Measurements from ENCODE around the gene PIK3C2G. TPM values are rescaled to one million over a fixed set of nuclear protein-coding genes. Genes with fewer than 3 reads are reported as not detected.

PIK3C2G gene
- total RNA-seq, 1 donor, result not detected

- H3K4me1 ChIP-seq (ENCODE audit: insufficient read depth, low read length), result no peaks in the 10 kb centered on the region
- H3K9me3 ChIP-seq (ENCODE audit: low read depth, low read length), result no peaks in the 10 kb centered on the region
- no peaks in the 10 kb centered on the region for H4K20me1 ChIP-seq (ENCODE audit: insufficient read depth, low read length)
- no peaks in the 10 kb centered on the region for H3K36me3 ChIP-seq (ENCODE audit: insufficient read depth, low read length)
- no peaks in the 10 kb centered on the region for H3K27me3 ChIP-seq (ENCODE audit: insufficient read depth, low read length)
- H3K4me3 ChIP-seq (ENCODE audit: insufficient read depth, low read length), result no peak overlapping the region
- H2AFZ ChIP-seq (ENCODE audit: low read length), result no peak overlapping the region
- no peak for TF ChIP-seq CTCF (IDR thresholded peaks at IDR 0.05; ENCODE audit: extremely low read depth, low read depth, low read length)
- H3K4me2 ChIP-seq (ENCODE audit: insufficient read depth, low read length), result no peak overlapping the region
- no peaks in the 10 kb centered on the region for H3K79me2 ChIP-seq (ENCODE audit: insufficient read depth, low read length)
- H3K27ac ChIP-seq (ENCODE audit: low read depth, low read length), result no peak overlapping the region
- no peak for DNase-seq (ENCODE audit: insufficient read length, low spot score, missing footprints)
These were observed 319.0 kb downstream of the PIK3C2G start for GRCh38 chr12:18580291-18580690.

DNA sequence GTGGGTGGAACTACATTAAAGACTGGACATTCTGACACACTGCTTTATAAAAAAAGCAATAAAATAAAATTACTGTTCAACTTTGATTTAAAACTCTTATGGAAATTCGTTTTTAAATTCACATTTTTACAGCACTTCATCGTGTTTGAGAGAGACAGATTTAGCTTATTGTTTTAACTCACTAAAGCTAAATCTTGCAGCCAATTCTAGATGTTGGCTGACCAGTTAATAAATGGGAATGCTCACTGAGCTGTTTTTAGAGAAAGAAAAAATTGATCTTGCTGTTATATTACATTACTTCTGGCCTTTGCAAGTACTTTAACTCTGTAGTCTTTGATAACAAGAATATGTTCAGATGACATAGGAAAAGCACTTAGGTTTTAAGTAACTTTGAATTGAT lies 319.4 kb downstream of the PIK3C2G start:
- Histone ChIP-seq H3K4me2 (ENCODE audit: insufficient read depth, low read length) (no peak overlapping the region), H3K9me3 (ENCODE audit: low read depth, low read length) (no peaks in the 10 kb centered on the region), H3K4me3 (ENCODE audit: insufficient read depth, low read length) (no peak overlapping the region), H4K20me1 (ENCODE audit: insufficient read depth, low read length) (no peaks in the 10 kb centered on the region), H3K36me3 (ENCODE audit: insufficient read depth, low read length) (no peaks in the 10 kb centered on the region), H3K27ac (ENCODE audit: low read depth, low read length) (no peak overlapping the region), H3K79me2 (ENCODE audit: insufficient read depth, low read length) (no peaks in the 10 kb centered on the region), H3K27me3 (ENCODE audit: insufficient read depth, low read length) (no peaks in the 10 kb centered on the region), H3K4me1 (ENCODE audit: insufficient read depth, low read length) (no peaks in the 10 kb centered on the region), H2AFZ (ENCODE audit: low read length) (no peak overlapping the region)
- DNase-seq (ENCODE audit: insufficient read length, low spot score, missing footprints), result no peak
- no peak for TF ChIP-seq CTCF (IDR thresholded peaks at IDR 0.05; ENCODE audit: extremely low read depth, low read depth, low read length)

- TF ChIP-seq CTCF (IDR thresholded peaks at IDR 0.05; ENCODE audit: extremely low read depth, low read depth, low read length), result no peak
- no peak for DNase-seq (ENCODE audit: insufficient read length, low spot score, missing footprints)
These were observed 320.1 kb downstream of the PIK3C2G start for GRCh38 chr12:18581232-18581962.

DNA sequence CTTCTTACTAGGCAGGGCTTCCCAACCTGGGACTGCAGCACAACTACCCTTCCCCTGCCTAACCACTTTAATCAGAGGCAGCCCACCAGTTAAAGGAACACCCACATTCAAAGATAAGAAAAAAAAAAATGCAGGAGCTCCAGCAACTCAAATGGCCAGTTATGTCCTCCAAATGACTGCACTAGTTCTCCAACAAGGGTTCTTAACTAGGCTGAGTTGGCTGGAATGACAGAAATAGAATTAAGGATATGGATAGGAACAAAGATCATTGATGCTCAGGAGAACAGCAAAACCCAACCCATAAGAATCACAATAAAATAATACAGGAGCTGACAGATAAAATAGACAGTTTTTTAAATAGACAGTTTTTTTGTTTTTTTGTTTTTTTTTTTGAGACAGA lies 322.3 kb downstream of the PIK3C2G start:
- Histone ChIP-seq H2AFZ (ENCODE audit: low read length) (no peak overlapping the region), H4K20me1 (ENCODE audit: insufficient read depth, low read length) (no peaks in the 10 kb centered on the region), H3K4me1 (ENCODE audit: insufficient read depth, low read length) (no peaks in the 10 kb centered on the region), H3K27me3 (ENCODE audit: insufficient read depth, low read length) (no peaks in the 10 kb centered on the region), H3K27ac (ENCODE audit: low read depth, low read length) (no peak overlapping the region), H3K4me3 (ENCODE audit: insufficient read depth, low read length) (no peak overlapping the region), H3K79me2 (ENCODE audit: insufficient read depth, low read length) (no peaks in the 10 kb centered on the region), H3K9me3 (ENCODE audit: low read depth, low read length) (no peaks in the 10 kb centered on the region), H3K4me2 (ENCODE audit: insufficient read depth, low read length) (no peak overlapping the region), H3K36me3 (ENCODE audit: insufficient read depth, low read length) (no peaks in the 10 kb centered on the region)
- no peak for DNase-seq (ENCODE audit: insufficient read length, low spot score, missing footprints)
- no peak for TF ChIP-seq CTCF (IDR thresholded peaks at IDR 0.05; ENCODE audit: extremely low read depth, low read depth, low read length)

More at GRCh38 chr12:18581232-18581962, 320.1 kb downstream of the PIK3C2G start:
- H4K20me1 ChIP-seq (ENCODE audit: insufficient read depth, low read length), result no peaks in the 10 kb centered on the region
- H3K4me3 ChIP-seq (ENCODE audit: insufficient read depth, low read length), result no peak overlapping the region
- no peaks in the 10 kb centered on the region for H3K36me3 ChIP-seq (ENCODE audit: insufficient read depth, low read length)
- no peaks in the 10 kb centered on the region for H3K4me1 ChIP-seq (ENCODE audit: insufficient read depth, low read length)
- no peaks in the 10 kb centered on the region for H3K9me3 ChIP-seq (ENCODE audit: low read depth, low read length)
- H3K27me3 ChIP-seq (ENCODE audit: insufficient read depth, low read length), result no peaks in the 10 kb centered on the region
- H2AFZ ChIP-seq (ENCODE audit: low read length), result no peak overlapping the region
- H3K27ac ChIP-seq (ENCODE audit: low read depth, low read length), result no peak overlapping the region
- no peak overlapping the region for H3K4me2 ChIP-seq (ENCODE audit: insufficient read depth, low read length)
- no peaks in the 10 kb centered on the region for H3K79me2 ChIP-seq (ENCODE audit: insufficient read depth, low read length)
